Lower leg skin (tissue), 3 donors: ENCODE data around the gene TGM5.

Experiments used
- POLR2A ChIP-seq, 2 donors: fragments of 450-650 bp; IDR thresholded peaks; one replicate each; pipeline ENCODE4 v1.6.1; 2016 to 2017; ENCODE audit warnings: antibody characterized with exemption in 2 of 2, mild to moderate bottlenecking in 1 of 2, moderate library complexity in 1 of 2
- TF ChIP-seq, protein P1 (sequence below), 3 donors: fragments of 450-650 bp; IDR thresholded peaks; one replicate each; pipeline ENCODE4 v1.5.1; 2016; ENCODE audit warnings: antibody characterized with exemption in 3 of 3, mild to moderate bottlenecking in 3 of 3, moderate library complexity in 2 of 3

GRCh38 chr15:43286074-43286473 lies 19.3 kb upstream of the TGM5 start:
- no peak for TF ChIP-seq POLR2A (IDR thresholded peaks at IDR 0.05)
- TF ChIP-seq, protein P1, sequence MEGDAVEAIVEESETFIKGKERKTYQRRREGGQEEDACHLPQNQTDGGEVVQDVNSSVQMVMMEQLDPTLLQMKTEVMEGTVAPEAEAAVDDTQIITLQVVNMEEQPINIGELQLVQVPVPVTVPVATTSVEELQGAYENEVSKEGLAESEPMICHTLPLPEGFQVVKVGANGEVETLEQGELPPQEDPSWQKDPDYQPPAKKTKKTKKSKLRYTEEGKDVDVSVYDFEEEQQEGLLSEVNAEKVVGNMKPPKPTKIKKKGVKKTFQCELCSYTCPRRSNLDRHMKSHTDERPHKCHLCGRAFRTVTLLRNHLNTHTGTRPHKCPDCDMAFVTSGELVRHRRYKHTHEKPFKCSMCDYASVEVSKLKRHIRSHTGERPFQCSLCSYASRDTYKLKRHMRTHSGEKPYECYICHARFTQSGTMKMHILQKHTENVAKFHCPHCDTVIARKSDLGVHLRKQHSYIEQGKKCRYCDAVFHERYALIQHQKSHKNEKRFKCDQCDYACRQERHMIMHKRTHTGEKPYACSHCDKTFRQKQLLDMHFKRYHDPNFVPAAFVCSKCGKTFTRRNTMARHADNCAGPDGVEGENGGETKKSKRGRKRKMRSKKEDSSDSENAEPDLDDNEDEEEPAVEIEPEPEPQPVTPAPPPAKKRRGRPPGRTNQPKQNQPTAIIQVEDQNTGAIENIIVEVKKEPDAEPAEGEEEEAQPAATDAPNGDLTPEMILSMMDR (IDR thresholded peaks at IDR 0.05): no peak
